Ramos (cell line): ENCODE results near the gene SPPL2B.

Experiments
- in situ Hi-C: fragments of 300-500 bp; cut with MboI; formaldehyde crosslinking; loops from one replicate; pipeline ENCODE4 v1.14.3; 2022; ENCODE audit warnings: low sequenced_read_pairs; ENCODE audit not compliant: unreplicated experiment

Gene SPPL2B

DNA sequence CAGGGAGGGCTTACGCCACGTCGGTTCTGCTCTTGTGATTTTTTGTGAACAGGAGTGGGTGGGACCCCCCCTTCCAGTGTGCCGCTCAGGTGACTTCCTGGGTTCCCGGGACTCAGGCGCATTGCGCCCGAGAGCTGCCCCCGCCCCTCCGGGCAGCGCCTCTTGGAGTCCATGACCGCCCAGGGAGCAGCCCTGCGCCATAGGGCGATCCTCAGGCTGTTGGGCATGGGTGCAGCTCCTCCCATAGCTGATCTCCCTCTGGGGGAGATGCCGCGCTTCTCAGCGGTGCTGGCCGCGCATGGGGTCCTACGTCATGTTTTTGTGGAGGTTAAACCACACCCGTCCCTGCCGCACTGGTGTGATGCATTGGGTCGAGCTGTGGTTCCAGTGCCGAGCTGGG, 23.6 kb downstream of the SPPL2B start:
- in situ Hi-C loops = no loop called here

DNA sequence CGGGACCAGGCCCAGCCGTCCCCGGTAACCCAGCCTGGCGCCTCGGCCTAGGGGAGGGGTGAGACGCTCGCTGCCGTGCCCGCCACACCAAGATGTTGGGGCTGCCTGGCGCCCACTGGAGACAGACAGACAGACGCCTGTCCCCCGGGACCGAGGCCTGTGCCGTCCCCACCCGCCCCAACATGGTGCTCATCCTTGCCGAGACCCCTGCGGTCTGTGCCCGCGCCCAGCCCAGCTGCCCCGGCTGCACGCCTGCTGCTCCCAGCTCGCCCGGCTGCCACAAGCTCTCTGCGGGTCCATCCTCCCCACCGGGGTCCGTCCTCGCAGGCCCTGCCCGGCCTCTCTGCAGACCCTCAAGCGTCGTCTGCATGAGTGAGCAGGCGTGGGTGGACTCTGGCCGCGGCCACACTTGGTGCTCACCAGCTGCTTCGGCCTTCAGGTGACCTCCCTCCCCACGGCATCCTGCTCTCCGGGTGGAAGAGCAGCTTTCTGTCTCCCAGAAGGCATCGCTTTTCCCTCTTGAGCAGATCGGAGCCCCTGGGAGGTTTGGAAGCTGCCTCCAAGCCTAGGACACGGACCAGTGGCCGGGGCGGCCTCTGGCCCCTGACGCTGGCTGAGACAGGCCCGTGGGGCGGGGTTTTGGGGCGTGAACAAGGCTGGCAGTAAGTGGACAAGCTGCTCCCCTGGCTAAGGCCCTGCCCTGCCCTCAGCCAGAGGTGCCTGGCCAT, 24.8 kb downstream of the SPPL2B start:
- in situ Hi-C loops = no loop called here

DNA sequence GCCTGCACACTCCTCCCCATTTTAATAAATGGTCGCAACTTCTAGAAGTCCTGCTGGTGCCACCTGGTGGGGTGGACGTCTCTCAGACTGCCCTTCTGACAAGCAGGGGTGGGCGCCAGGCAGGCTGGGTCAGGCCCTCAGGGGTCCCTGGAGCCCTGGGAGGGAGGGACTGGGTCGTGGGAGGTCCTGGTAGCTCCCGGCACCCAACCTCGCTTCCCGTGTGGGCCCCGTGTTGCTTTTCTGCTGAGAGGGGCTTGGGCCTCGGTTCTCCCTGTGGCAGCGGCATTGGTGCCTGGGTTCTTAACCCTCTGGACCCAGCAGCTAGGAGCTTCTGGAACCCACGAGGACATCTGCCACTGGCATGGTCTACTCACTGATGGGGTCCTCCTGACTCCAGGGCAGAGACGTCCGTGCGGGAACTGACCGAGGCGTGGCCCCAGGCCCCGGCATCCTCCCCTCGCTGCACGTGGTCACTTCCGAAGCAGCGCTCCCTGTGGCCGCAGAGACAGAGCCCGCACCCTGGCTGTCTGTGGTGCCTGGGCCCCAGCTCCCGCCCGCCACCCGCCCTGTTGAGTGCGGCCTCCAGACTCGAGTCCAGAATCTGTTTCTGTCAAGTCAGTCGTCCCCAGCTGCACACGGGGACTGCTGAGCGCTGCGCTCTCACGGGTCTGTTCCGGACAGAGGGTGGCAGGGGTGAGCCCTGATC, 25.6 kb downstream of the SPPL2B start:
- in situ Hi-C loops = no loop called here

DNA sequence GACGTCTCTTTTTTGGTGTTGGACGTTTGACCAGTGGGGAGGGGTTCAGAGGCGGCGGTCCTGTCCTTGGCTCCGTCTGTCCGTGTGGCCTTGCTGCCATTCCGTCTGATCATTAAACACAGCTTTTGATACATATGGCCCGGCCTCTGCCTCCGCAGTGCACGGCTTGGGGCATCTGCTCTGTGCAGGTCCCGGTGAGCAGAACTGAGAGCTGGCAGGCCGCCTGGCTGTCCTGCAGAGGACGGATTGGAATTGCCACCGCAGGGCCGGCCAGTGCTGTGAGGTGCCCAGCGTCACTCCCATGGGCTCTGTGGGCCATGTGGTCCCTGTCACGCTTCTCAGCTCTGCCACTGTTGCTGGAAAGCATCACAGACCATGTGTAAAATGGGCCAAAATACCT, 26.2 kb downstream of the SPPL2B start:
- in situ Hi-C loops = no loop called here

DNA sequence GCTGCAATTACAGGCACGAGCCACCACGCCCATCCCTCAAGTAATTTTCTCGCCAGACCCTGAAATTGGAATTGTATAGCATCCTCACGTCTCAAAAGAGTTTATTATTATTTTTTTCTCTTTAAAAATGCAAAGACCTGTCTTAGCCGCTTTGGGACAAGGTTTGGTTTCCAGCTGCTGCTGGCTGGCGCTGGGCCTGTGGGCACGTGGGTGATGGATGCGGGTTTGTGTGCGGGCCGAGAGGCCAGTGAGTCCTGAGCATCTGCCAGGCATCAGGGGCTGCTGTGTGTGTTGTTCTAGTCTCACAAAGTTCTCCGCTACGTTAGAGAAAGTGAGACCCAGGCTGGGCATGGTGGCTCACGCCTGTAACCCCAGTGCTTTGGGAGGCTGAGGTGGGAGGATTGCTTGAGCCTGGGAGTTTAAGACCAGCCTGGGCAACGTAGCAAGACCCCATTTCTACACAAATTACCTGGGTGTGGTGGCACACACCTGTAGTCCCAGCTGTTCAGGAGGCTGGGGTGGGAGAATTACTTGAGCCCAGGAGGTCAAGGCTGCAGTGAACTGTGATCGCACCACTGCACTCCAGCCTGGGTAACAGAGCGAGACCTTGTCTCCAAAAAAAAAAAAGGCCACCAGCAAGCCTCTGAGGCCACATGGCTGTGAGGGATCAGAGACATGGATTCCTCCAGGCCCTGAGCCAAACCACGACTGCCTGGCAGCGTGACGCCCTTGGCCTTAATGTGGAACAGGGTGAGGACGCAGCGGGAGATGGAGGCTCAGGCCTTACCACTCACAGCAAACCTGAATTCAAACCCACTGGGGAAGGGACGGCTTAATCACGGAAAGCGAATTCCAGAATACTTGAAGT, 26.9 kb downstream of the SPPL2B start:
- in situ Hi-C loops = no loop called here

DNA sequence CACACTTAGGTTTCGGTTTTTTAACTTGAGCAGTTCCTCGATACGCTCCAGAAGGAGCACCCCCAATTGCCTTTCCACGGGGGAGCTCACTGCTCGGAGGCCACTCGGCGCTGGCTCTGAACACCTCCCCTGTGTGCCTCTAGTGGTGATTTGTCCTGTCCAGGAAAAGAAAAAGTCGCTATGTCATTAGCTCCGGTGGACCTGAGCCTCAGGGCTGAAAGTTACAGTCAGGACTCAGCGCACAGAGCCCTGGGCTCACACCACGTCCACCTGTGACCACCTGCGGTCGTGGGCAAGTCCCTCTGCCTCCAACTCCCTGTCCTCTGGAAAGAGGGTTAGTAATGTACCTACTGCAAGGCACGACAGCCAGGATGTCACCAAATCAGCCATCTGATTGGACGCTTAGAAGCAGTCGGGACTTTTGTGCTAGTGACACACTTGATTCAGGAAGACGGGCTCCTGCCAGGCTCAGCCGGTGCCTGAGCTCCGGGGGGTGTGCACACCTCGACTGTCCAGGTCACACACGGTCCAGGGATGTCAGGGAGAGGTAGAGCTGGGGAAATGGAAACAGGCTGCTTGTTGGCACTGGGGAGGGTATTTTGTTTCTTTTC, 27.7 kb downstream of the SPPL2B start:
- in situ Hi-C loops = no loop called here

DNA sequence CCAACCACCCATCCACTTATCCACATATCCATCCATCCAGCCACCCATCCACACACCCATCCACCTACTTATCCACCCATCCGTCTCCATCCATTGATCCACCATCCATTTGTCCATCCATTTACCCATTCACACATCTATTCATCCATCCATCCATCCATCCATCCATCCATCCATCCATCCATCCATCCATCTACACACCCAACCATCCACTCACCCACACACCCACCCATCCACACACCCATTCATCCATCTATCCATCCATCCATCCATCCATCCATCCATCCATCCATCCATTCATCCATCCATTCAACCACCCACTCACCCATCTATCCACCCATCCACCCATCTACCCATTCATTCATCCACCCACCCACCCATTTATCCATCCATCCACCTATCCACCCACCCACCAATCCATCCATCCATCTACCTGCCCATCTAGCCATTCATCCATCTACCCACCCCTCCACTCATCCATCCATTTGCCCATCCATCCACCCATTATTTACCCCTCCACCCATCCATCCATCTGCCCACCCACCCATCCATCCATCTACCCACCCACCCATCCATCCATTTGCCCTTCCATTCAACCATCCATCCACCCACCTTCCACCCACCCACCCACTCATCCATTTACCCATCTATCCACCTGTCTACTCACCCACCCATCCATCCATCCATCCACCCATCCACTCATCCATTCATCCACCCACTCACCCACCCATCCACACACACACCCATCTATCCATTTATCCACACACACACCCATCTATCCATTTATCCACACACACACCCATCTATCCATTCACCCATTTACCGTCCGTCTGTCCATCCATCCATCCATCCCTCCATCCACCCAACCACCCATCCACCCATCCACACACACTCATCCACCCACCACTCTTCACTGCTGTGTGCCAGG, 29.1 kb downstream of the SPPL2B start:
- in situ Hi-C loops = no loop called here

DNA sequence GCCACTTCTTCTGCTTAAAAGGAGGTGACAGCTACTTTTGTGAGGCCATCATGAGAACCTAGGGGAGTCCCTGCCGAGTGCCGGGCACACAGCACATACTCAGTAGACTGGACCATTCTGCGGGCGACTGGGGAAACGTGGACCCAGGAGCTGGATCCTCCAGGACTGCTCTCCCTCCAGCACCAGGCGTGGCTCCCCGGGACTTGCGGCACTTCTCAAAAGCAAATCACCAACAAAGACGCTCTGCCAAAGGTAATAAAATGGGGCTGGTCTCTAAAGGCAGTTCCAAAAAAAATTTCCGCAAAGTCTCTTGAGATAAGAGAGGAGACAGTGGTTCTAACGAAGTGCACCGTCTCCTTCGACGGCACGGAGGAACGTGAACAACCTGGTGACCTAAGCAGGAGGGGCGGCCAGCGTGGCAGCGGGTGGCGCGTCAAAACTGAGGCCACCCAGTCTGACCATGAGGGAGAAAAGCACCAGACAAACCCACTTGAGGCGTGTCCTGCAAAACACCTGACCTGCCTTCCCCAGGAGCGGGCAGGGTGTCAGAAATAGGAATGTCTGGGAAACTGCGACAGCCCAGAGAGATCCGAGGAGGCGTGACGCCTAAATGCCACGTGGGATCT, 30.2 kb downstream of the SPPL2B start:
- in situ Hi-C loops = no loop called here

DNA sequence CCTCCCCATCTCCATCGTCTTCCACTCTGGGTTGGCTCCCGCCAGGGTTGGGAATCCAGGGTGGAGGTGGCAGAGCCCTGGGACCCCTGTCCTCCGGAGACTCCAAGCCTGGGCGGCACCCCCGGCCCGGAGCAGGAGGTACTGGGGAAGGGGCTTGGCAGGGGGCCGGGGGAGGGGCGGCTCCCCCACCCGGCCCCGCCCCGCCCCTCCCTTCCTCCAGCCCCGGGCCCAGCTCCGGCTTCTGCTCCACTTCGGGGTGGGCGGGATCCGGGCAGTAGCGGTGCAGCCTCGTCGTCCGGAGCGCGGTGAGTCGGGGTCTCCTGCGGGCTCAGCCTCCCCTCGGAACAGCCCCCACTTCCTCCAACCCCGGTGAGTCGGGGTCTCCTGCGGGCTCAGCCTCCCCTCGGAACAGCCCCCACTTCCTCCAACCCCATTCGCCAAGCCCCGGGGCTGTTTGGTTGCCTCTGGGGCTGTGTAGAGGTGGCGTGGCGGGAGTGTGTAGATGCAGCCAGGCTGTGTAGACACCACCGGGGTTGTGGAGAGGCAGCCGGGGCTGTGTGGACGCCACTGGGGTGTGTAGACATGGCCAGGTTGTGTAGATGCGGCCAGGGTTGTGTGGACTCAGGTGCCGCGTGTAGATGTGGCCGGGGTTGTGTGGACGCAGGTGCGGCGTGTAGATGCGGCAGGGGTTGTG, 31.7 kb downstream of the SPPL2B start, which contains the start of gene TMPRSS9:
Gene TMPRSS9 (plus strand): TSS at position 274 of the 694 bp plus-strand sequence. CDS start 29,521 bp downstream, outside the sequence.
- in situ Hi-C loops = no loop called here

DNA sequence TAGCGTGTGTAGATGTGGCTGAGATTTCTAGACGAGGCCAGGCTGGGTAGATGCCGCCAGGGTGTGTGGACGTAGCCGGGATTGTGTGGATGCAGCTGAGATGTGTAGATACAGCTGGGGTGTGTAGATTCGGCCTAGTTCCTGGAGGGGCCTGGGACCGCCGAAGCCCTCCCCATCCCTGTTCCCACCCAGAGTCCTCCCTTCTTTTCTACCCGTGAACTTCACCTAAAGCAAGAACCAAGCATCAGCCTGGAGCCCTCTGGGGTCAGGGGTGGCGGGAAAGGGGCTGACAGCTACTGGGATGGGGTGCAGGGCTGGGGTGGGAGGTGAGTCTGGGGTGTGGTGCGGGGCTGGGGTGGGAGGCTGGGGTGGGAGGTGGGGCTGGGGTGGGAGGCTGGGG, 32.3 kb downstream of the SPPL2B start:
- in situ Hi-C loops = no loop called here

DNA sequence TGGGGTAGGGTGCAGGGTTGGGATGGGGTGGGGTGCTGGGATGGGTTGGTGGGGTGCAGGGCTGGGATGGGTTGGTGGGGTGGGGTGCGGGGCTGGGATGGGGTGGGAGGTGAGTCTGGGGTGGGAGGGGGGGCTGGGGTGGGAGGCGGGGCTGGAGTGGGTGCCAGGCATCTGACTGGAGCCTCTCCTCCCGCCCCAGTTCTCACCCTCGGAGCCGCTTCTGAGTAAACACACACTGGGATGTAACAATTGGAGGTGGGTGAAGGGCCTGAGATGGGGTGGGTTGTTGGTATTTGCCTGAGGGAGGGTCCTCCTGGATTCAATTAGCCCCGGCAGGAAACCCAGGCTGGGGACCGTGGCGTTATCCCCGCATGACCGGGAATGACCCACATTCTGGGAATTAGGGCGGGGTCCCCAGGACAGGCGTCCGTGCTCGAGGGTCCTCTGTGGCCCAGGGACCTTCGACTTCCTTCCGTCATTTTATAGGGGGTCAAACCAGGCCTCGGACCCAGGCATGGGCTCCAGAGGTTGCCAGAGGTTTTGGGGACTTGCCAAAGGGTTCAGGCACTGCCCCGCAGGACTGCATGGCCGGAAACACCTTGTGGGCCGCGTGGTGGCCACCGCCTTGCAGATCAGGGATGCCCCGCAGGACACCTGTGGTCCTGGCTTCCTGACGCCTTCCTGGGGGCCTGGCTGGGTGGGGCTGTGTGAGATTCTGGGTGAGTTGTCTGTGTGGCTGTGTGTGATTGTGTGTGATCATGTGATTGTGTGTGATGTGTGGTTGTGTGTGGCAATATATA, 33.0 kb downstream of the SPPL2B start:
- in situ Hi-C loops = no loop called here

DNA sequence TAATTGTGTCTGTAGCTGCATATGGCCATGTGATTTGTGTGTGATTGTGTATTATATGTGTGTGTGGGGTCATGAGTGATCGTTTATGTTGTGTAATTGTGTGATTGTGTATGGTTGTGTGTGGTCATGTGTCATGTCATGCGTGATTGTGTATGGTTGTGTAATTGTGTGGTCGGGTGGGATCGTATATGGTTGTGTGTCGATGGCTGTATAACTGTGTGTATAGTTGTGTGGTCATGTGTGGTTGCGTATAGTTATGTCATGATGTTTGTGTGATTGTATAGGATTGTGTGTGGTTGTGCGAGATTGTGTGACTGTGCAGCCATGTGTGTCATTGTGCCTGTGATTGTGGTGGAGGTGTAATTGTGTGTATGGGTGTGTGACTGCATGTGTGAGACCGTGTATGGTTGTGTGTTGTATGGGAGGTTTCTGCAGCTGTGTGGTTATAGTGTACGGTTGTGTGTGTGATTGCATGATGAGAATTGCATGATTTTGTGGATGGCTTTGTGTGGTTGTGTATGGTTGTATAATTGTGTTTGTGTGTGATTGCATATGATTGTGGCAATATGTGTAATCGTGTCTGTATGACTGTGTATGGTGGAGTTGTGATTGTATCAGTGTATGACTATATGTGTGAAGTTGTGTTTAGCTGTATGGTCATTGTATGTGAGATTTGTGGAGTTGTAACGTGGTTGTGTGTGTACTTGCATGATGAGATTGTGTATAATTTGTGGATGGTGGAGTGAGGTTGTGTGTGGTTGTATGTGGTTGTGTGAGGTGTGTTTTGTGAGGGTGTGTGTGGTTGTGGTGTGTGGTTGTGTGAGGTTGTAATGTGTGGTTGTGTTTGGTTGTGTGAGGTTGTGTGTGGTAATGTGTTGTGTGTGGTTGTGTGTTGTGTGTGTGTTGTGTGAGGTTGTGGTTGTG, 33.8 kb downstream of the SPPL2B start:
- in situ Hi-C loops = no loop called here

DNA sequence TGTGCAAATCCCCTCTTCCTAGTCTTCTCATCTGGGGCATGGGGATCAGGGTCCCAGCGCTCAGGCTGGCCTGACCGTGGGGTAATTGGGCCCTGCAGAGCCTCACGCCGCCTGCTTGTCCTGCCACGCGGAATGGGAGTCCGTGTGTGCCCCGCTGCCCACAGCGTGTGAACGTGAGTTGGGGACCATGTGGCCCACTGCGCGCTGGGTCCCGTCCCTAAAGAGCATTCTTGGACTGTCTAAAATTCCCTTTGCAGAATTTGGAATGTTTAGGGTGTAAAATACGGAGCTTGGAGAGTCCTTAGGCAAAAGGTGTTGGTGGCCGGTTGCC, 34.5 kb downstream of the SPPL2B start:
- in situ Hi-C loops = no loop called here

DNA sequence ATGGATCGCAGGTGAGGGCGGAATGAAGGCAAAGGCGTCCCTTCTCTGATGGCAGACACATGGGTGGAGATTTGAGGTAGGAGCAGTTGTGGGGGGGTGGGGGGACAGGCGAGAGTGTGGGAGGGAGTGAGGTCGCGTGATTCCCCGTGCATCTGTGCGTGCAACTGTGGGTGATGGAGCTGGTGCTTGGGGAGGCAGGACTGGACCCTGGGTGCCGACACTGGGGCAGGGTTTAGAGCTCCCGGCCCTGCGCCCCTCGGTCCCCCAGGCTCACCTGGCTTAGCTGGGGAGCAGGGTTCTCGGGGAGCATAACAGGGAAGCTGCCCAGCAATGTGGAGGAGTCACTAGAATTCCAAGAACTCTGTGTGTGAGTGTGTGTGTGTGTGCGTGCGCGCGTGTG, 34.9 kb downstream of the SPPL2B start:
- in situ Hi-C loops = no loop called here

DNA sequence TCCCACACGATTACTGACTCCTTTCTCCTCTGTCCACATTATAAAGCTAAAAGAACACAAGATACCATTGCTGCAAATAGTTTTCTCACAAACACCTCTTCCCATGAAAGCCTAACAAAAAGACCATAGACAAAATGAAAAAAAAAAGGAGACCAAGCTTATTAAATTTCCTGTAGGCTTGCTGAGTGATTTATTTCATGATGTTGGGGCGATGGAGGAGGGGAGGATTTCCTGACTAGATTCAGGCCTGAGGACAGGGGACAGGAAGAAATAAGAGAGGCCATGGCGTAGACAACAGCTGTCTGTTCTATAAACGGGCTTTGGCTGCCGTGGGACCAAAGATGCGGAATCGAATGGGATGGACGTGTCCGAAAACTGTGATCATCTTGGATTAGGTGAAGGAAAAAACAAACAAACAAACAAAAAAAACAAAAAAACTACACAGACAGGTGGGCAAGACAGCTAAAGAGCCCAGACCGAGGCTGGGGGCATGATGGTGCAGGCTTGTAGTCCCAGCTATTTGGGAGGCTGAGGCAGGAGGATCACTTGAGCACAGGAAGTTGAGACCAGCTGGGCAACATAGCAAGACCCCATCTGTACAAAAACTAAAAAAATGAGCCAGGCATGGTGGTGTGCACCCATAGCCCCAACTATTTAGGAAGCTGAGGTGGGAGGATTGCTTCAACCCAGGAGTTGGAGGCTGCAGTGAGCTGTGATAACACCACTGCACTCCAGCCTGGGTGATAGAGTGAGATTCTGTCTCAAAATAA, 36.9 kb downstream of the SPPL2B start:
- in situ Hi-C loops = no loop called here

DNA sequence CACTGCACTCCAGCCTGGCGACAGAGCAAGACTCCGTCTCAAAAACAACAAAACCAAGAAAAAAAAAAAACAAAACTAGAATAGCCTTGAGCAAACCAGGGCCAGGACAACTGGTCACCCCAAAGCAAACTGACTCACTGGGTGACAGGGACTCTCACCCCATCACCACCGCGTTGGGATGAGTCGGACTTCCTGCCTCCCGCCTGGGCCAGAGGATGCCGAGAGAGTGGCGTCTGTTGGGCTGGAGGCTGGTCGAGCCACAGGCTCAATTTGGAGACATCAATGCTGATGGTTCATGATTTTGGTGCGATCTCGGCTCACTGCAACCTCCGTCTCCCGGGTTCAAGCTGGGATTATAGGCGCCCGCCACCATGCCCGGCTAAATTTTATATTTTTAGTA, 43.2 kb downstream of the SPPL2B start:
- in situ Hi-C loops = no loop called here
